Esophagus muscularis mucosa (tissue), 3 donors: Measurements from ENCODE around the gene PEAR1.

Experiments
- EP300 ChIP-seq: sonication (generic); formaldehyde crosslinking; IDR thresholded peaks from one replicate; pipeline ENCODE4 v1.6.1; 2017; ENCODE audit warnings: antibody characterized with exemption
- TF ChIP-seq, protein P1 (sequence below), 3 experiments: fragments of 200-600 bp in 2 of 3; fragments of 450-650 bp in 1 of 3; sonication (generic) in 2 of 3; IDR thresholded peaks; one replicate each; pipeline ENCODE4 v1.5.1; 2017 to 2019; ENCODE audit warnings: antibody characterized with exemption in 3 of 3, mild to moderate bottlenecking in 2 of 3, moderate library complexity in 1 of 3

DNA sequence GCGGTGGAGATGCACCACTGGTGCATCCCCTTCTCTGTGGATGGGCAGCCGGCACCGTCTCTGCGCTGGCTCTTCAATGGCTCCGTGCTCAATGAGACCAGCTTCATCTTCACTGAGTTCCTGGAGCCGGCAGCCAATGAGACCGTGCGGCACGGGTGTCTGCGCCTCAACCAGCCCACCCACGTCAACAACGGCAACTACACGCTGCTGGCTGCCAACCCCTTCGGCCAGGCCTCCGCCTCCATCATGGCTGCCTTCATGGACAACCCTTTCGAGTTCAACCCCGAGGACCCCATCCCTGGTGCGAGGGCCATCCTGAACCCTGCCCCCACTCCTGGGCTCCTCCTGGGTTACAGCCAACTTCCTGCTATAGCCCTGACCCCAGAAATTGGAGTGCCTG lies 19.9 kb upstream of the PEAR1 start:
- TF ChIP-seq, protein P1, sequence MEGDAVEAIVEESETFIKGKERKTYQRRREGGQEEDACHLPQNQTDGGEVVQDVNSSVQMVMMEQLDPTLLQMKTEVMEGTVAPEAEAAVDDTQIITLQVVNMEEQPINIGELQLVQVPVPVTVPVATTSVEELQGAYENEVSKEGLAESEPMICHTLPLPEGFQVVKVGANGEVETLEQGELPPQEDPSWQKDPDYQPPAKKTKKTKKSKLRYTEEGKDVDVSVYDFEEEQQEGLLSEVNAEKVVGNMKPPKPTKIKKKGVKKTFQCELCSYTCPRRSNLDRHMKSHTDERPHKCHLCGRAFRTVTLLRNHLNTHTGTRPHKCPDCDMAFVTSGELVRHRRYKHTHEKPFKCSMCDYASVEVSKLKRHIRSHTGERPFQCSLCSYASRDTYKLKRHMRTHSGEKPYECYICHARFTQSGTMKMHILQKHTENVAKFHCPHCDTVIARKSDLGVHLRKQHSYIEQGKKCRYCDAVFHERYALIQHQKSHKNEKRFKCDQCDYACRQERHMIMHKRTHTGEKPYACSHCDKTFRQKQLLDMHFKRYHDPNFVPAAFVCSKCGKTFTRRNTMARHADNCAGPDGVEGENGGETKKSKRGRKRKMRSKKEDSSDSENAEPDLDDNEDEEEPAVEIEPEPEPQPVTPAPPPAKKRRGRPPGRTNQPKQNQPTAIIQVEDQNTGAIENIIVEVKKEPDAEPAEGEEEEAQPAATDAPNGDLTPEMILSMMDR (IDR thresholded peaks at IDR 0.05): no peak
- no peak for TF ChIP-seq EP300
